Tibial nerve (tissue), 4 donors: ENCODE data around the gene COL3A1.

Source experiments
- EP300 ChIP-seq, 2 donors: sonication (generic); formaldehyde crosslinking; IDR thresholded peaks; one replicate each; pipeline ENCODE4 v1.6.1; 2017; ENCODE audit warnings: antibody characterized with exemption in 2 of 2, mild to moderate bottlenecking in 1 of 2
- TF ChIP-seq, protein P1 (sequence below), 5 experiments: fragments of 200-600 bp in 3 of 5; fragments of 450-650 bp in 2 of 5; sonication (generic) in 3 of 5; IDR thresholded peaks; one replicate each; pipeline ENCODE4 v1.5.1; 2016 to 2019; ENCODE audit warnings: antibody characterized with exemption in 5 of 5, mild to moderate bottlenecking in 3 of 5, moderate library complexity in 2 of 5

DNA sequence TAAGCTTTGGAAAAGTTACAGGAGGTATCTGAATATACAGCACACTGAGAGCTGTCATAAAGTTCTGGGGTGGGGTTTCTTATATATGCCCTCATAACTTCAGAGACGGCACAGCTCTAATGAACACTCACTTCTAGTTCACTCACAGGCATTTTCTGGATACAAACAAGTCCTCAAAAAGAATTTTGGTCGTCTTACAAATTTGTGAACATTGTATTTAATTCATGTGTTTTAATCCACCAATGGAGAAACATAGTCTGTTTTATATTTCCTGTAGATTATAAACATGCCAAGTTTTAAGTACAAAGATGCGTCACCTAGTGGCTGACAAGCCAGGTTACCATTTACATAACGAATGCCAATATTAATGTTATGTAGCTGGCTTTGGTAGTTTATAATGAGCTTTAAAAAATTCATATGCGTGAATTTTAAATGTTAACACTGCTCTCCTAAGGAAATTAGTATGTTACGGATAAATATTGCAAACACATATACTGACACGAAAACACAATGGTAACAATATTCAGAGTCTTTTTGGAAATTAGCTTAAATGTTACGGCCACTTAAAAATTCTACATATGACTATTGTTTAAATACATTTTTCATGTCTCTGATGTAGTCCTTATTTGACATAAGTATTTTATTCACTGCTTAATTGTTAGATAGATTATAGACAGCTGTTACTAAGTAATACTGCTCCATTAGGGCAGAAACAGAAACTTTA lies 2.5 kb downstream of the COL3A1 start:
- TF ChIP-seq, protein P1, sequence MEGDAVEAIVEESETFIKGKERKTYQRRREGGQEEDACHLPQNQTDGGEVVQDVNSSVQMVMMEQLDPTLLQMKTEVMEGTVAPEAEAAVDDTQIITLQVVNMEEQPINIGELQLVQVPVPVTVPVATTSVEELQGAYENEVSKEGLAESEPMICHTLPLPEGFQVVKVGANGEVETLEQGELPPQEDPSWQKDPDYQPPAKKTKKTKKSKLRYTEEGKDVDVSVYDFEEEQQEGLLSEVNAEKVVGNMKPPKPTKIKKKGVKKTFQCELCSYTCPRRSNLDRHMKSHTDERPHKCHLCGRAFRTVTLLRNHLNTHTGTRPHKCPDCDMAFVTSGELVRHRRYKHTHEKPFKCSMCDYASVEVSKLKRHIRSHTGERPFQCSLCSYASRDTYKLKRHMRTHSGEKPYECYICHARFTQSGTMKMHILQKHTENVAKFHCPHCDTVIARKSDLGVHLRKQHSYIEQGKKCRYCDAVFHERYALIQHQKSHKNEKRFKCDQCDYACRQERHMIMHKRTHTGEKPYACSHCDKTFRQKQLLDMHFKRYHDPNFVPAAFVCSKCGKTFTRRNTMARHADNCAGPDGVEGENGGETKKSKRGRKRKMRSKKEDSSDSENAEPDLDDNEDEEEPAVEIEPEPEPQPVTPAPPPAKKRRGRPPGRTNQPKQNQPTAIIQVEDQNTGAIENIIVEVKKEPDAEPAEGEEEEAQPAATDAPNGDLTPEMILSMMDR (IDR thresholded peaks at IDR 0.05), result peak; percentile 39 to 73 (median 63)
- TF ChIP-seq EP300 (IDR thresholded peaks at IDR 0.05), result peak in 1 of 2 donors; percentile 35
